HCT116 (cell line): ENCODE measurements around the gene RNF208. TPM values are rescaled to one million over a fixed set of nuclear protein-coding genes. Genes with fewer than 3 reads are reported as not detected.
A peak's percentile ranks its signal among the peaks of the same experiment; 100 is the strongest.

Source experiments
- ATAC-seq: fragments of 200-7000 bp; cut with Tn5 transposase; 2 replicates; pipeline ENCODE4 v1.9.1; 2020; ENCODE audit warnings: mild to moderate bottlenecking, moderate library complexity
- BruUV-seq: library from RNA; stranded (reverse); fragments of 400-500 nt; replicated peaks from 2 replicates; lab custom pipeline; 2021; lab: Mats Ljungman, UMichigan
- CTCF ChIA-PET: fragments of 300-600 bp; sonication (Branson Sonifier 250); formaldehyde crosslinking; loops from one replicate; lab custom pipeline; 2021; ENCODE audit warnings: antibody characterized with exemption; lab: Charles Lee
- POLR2A ChIA-PET: fragments of 300-600, 350-600 bp; sonication (Branson Sonifier 250); formaldehyde crosslinking; loops from one replicate; lab custom pipeline; 2021; ENCODE audit warnings: antibody characterized with exemption; lab: Charles Lee
- RAD21 ChIA-PET, 2 experiments: fragments of 300-600 bp; sonication (Branson Sonifier 250); formaldehyde crosslinking; loops; one replicate each; lab custom pipeline; 2023; ENCODE audit warnings: low total read pairs in 2 of 2; ENCODE audit not compliant: uncharacterized antibody in 2 of 2, unreplicated experiment in 2 of 2, low non-redundant PET in 1 of 2; lab: Charles Lee
- DNase-seq: peaks from one replicate; pipeline ENCODE4 v3.0.0-alpha.2; 2010; ENCODE audit warnings: low read depth, low spot score
- H2AFZ ChIP-seq: fragments of 200-600 bp; shearing (Covaris generic), sonication (generic); 2 replicates; pipeline ENCODE4 v1.6.1; 2017; ENCODE audit warnings: low read depth, mixed run types, mixed read lengths, antibody characterized with exemption, low read length; ENCODE audit not compliant: poor library complexity, severe bottlenecking
- H3K27ac ChIP-seq: 2 replicates; pipeline ENCODE4 v1.5.1; 2012; ENCODE audit warnings: low read depth, low read length
- H3K27me3 ChIP-seq: fragments of 200-600 bp; sonication (generic); 2 replicates; pipeline ENCODE4 v1.6.1; 2016; ENCODE audit warnings: mixed run types, low read length, mixed read lengths; ENCODE audit not compliant: insufficient read depth
- H3K36me3 ChIP-seq, 2 experiments: fragments of 200-500 bp in 1 of 2; fragments of 200-600 bp in 1 of 2; sonication (Bioruptor generic) in 1 of 2; sonication (generic) in 1 of 2; 2 replicates each; pipeline versions ENCODE4 v1.5.1 to v1.6.1; 2014 to 2016; ENCODE audit warnings: low read length in 2 of 2, inconsistent platforms in 1 of 2, mixed read lengths in 1 of 2, mixed run types in 1 of 2; ENCODE audit not compliant: insufficient read depth in 2 of 2, control insufficient read depth in 1 of 2
- H3K4me1 ChIP-seq, 2 experiments: fragments of 200-600 bp in 1 of 2; sonication (generic) in 1 of 2; 2 replicates each; pipeline versions ENCODE4 v1.5.1 to v1.6.1; 2012 to 2017; ENCODE audit warnings: low read length in 2 of 2, inconsistent platforms in 1 of 2, mild to moderate bottlenecking in 1 of 2, mixed read lengths in 1 of 2, mixed run types in 1 of 2, moderate library complexity in 1 of 2; ENCODE audit not compliant: insufficient read depth in 2 of 2, control insufficient read depth in 1 of 2
- H3K4me2 ChIP-seq: fragments of 200-600 bp; sonication (generic); 2 replicates; pipeline ENCODE4 v1.6.1; 2017; ENCODE audit warnings: mixed run types, low read length, mixed read lengths
- H3K4me3 ChIP-seq, 2 experiments: fragments of 200-600 bp in 1 of 2; sonication (generic) in 1 of 2; replicated peaks in 1 of 2; 2 replicates each; pipeline ENCODE4 v1.5.1; 2011 to 2016; ENCODE audit warnings: low read length in 2 of 2, control low read depth in 1 of 2, low read depth in 1 of 2, mild to moderate bottlenecking in 1 of 2, mixed read lengths in 1 of 2, mixed run types in 1 of 2
- H3K79me2 ChIP-seq: fragments of 200-600 bp; sonication (generic); 2 replicates; pipeline ENCODE4 v1.6.1; 2017; ENCODE audit warnings: mild to moderate bottlenecking, mixed run types, low read length, moderate library complexity, mixed read lengths; ENCODE audit not compliant: insufficient read depth
- H3K9ac ChIP-seq: fragments of 200-600 bp; sonication (generic); 2 replicates; pipeline ENCODE4 v1.6.1; 2016; ENCODE audit warnings: low read length, mixed read lengths
- H3K9me2 ChIP-seq: fragments of 200-600 bp; sonication (generic), shearing (Covaris generic); 2 replicates; pipeline ENCODE4 v1.6.1; 2017; ENCODE audit warnings: mixed run types, mild to moderate bottlenecking, moderate library complexity; ENCODE audit not compliant: insufficient read depth
- H3K9me3 ChIP-seq, 2 experiments: fragments of 200-500 bp in 1 of 2; fragments of 200-600 bp in 1 of 2; sonication (Bioruptor generic) in 1 of 2; sonication (generic) in 1 of 2; 2 replicates each; pipeline ENCODE4 v1.6.1; 2014 to 2017; ENCODE audit warnings: low read length in 2 of 2, mixed read lengths in 2 of 2, inconsistent platforms in 1 of 2, low read depth in 1 of 2, mild to moderate bottlenecking in 1 of 2, mixed run types in 1 of 2, moderate library complexity in 1 of 2; ENCODE audit not compliant: control insufficient read depth in 1 of 2, insufficient read depth in 1 of 2
- H4K20me1 ChIP-seq: fragments of 200-600 bp; sonication (generic), shearing (Covaris generic); 2 replicates; pipeline ENCODE4 v1.6.1; 2017; ENCODE audit warnings: mixed run types, mild to moderate bottlenecking, moderate library complexity; ENCODE audit not compliant: insufficient read depth
- CBX3 ChIP-seq: IDR thresholded peaks from 2 replicates; pipeline ENCODE4 v1.6.1; 2012; ENCODE audit warnings: low read depth
- CEBPB ChIP-seq: IDR thresholded peaks from 2 replicates; pipeline ENCODE4 v1.6.1; 2012; ENCODE audit warnings: low read depth
- EGR1 ChIP-seq: IDR thresholded peaks from 2 replicates; pipeline ENCODE4 v1.6.1; 2012; ENCODE audit warnings: low read depth
- ELF1 ChIP-seq: IDR thresholded peaks from 2 replicates; pipeline ENCODE4 v1.6.1; 2012; ENCODE audit warnings: low read depth, borderline replicate concordance
- EZH2 ChIP-seq: fragments of 200-600 bp; sonication (generic); IDR thresholded peaks from 2 replicates; pipeline ENCODE4 v1.6.1; 2017; ENCODE audit warnings: antibody characterized with exemption, mixed run types
- EZH2phosphoT487 ChIP-seq: fragments of 200-600 bp; IDR thresholded peaks from 2 replicates; pipeline ENCODE4 v1.6.1; 2018; ENCODE audit warnings: antibody characterized with exemption, borderline replicate concordance
- FOSL1 ChIP-seq: IDR thresholded peaks from 2 replicates; pipeline ENCODE4 v1.6.1; 2012; ENCODE audit warnings: low read depth
- JUND ChIP-seq: IDR thresholded peaks from 2 replicates; pipeline ENCODE4 v1.6.1; 2012
- POLR2A ChIP-seq: IDR thresholded peaks from 2 replicates; pipeline ENCODE4 v1.7.0; 2011; ENCODE audit warnings: borderline replicate concordance; ENCODE audit not compliant: insufficient read depth, insufficient read length; ENCODE audit errors: extremely low read depth
- POLR2AphosphoS5 ChIP-seq: IDR thresholded peaks from 2 replicates; pipeline ENCODE4 v1.6.1; 2011; ENCODE audit warnings: mild to moderate bottlenecking, low read depth, low read length, moderate library complexity
- SIN3A ChIP-seq: IDR thresholded peaks from 2 replicates; pipeline ENCODE4 v1.6.1; 2012; ENCODE audit warnings: low read depth
- SP1 ChIP-seq: IDR thresholded peaks from 2 replicates; pipeline ENCODE4 v1.6.1; 2012; ENCODE audit warnings: low read depth
- SRF ChIP-seq: IDR thresholded peaks from 2 replicates; pipeline ENCODE4 v1.6.1; 2012; ENCODE audit warnings: low read depth
- TCF7L2 ChIP-seq: IDR thresholded peaks from 2 replicates; pipeline ENCODE4 v1.7.0; 2011; ENCODE audit warnings: borderline replicate concordance, inconsistent platforms; ENCODE audit not compliant: insufficient read depth, insufficient read length; ENCODE audit errors: extremely low read depth
- YY1 ChIP-seq: IDR thresholded peaks from 2 replicates; pipeline ENCODE4 v1.6.1; 2011; ENCODE audit warnings: low read length, low read depth, moderate library complexity, mild to moderate bottlenecking; ENCODE audit not compliant: insufficient replicate concordance; ENCODE audit errors: extremely low read depth
- ZFX ChIP-seq: fragments of 450-650 bp; IDR thresholded peaks from 2 replicates; pipeline ENCODE4 v1.6.1; 2017
- intact Hi-C: fragments of 100-400 bp; cut with micrococcal nuclease; formaldehyde crosslinking; loops from 2 replicates; pipeline ENCODE4 v1.10.0; 2022
- total RNA-seq: library from RNA; stranded (reverse); gene quantifications from one replicate; pipeline ENCODE4 v1.2.1, GENCODE V29; 2021; ENCODE audit not compliant: unreplicated experiment
- TF ChIP-seq, protein P1 (sequence below): IDR thresholded peaks from 2 replicates; pipeline ENCODE4 v1.6.1; 2012
- TF ChIP-seq, protein P2 (sequence below): IDR thresholded peaks from 2 replicates; pipeline ENCODE4 v1.6.1; 2012
- TF ChIP-seq, protein P3 (sequence below): IDR thresholded peaks from 2 replicates; pipeline ENCODE4 v1.6.1; 2012; ENCODE audit warnings: low read depth

Gene RNF208
- total RNA-seq, 1 experiment from 2014 or later: 26.1 TPM

DNA sequence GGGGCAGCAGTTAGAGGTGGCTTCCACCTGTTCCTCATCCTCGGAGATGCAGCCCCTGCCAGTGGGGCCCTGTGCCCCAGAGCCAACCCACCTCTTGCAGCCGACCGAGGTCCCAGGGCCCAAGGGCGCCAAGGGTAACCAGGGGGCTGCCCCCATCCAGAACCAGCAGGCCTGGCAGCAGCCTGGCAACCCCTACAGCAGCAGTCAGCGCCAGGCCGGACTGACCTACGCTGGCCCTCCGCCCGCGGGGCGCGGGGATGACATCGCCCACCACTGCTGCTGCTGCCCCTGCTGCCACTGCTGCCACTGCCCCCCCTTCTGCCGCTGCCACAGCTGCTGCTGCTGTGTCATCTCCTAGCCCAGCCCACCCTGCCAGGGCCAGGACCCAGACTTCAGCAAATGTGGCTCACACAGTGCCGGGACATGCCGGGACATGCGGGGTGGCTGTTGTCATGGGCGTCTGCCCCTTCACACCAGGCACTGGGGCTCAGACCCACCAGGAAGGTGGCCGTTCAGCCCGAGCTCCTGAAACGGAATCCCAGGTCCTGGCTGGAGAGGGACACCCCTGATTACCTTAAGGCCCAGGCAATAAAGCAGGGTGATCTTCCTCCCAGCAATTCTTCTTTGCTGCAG, 3.8 kb upstream of the RNF208 start:
- RAD21 ChIA-PET: interaction anchor here (1.8 to 1.9 kb wide), 2 partner anchors 37 kb away, joined by 7 to 9 read pairs; partner anchors contain the start of genes ANAPC2 (in 2 of the 2) and SSNA1 (in 2 of the 2)
- BruUV-seq: no TSS peak
- H3K4me1 ChIP-seq: peaks cover 44 to 72% of the 10 kb centered on the region in 2 experiments
- no peaks in the 10 kb centered on the region for H4K20me1 ChIP-seq
- H3K9me2 ChIP-seq: no peaks in the 10 kb centered on the region
- H3K27ac ChIP-seq: peak overlapping the region; percentile 88
- no peaks in the 10 kb centered on the region for H3K79me2 ChIP-seq
- no peaks in the 10 kb centered on the region for H3K27me3 ChIP-seq
- ATAC-seq (no peak), DNase-seq (no peak)
- H3K9ac ChIP-seq: peak overlapping the region; percentile 97
- peak overlapping the region; percentile 99 for H3K4me2 ChIP-seq
- POLR2A ChIA-PET: interaction anchor here (1.1 to 2.5 kb wide), 6 partner anchors 9 to 63 kb away, joined by 3 to 16 read pairs (median 6); partner anchors contain the start of genes ANAPC2, SSNA1, TPRN and TUBB4B
- no peak overlapping the region for H3K4me3 ChIP-seq
- H2AFZ ChIP-seq: no peak overlapping the region
- no peaks in the 10 kb centered on the region for H3K9me3 ChIP-seq
- no peaks in the 10 kb centered on the region for H3K36me3 ChIP-seq
- no peak for TF ChIP-seq EGR1
- TF ChIP-seq EZH2phosphoT487: no peak
- no peak for TF ChIP-seq SIN3A
- TF ChIP-seq SP1: no peak
- TF ChIP-seq, protein P1, sequence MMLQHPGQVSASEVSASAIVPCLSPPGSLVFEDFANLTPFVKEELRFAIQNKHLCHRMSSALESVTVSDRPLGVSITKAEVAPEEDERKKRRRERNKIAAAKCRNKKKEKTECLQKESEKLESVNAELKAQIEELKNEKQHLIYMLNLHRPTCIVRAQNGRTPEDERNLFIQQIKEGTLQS: no peak
- no peak for TF ChIP-seq SRF
- no peak for TF ChIP-seq YY1
- no peak for TF ChIP-seq POLR2AphosphoS5
- TF ChIP-seq FOSL1: no peak
- no peak for TF ChIP-seq EZH2
- no peak for TF ChIP-seq ELF1
- no peak for TF ChIP-seq TCF7L2
- TF ChIP-seq ZFX: no peak
- TF ChIP-seq, protein P2, sequence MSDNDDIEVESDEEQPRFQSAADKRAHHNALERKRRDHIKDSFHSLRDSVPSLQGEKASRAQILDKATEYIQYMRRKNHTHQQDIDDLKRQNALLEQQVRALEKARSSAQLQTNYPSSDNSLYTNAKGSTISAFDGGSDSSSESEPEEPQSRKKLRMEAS: no peak
- TF ChIP-seq CEBPB: no peak
- TF ChIP-seq JUND: no peak
- TF ChIP-seq, protein P3, sequence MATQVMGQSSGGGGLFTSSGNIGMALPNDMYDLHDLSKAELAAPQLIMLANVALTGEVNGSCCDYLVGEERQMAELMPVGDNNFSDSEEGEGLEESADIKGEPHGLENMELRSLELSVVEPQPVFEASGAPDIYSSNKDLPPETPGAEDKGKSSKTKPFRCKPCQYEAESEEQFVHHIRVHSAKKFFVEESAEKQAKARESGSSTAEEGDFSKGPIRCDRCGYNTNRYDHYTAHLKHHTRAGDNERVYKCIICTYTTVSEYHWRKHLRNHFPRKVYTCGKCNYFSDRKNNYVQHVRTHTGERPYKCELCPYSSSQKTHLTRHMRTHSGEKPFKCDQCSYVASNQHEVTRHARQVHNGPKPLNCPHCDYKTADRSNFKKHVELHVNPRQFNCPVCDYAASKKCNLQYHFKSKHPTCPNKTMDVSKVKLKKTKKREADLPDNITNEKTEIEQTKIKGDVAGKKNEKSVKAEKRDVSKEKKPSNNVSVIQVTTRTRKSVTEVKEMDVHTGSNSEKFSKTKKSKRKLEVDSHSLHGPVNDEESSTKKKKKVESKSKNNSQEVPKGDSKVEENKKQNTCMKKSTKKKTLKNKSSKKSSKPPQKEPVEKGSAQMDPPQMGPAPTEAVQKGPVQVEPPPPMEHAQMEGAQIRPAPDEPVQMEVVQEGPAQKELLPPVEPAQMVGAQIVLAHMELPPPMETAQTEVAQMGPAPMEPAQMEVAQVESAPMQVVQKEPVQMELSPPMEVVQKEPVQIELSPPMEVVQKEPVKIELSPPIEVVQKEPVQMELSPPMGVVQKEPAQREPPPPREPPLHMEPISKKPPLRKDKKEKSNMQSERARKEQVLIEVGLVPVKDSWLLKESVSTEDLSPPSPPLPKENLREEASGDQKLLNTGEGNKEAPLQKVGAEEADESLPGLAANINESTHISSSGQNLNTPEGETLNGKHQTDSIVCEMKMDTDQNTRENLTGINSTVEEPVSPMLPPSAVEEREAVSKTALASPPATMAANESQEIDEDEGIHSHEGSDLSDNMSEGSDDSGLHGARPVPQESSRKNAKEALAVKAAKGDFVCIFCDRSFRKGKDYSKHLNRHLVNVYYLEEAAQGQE: no peak
- TF ChIP-seq CBX3: no peak
- TF ChIP-seq POLR2A: no peak
- intact Hi-C loops: loop anchor here (5.0 to 10.0 kb wide), 3 partner anchors 39 to 441 kb away; partner anchors contain the start of genes ANAPC2, NPDC1 and SSNA1
- CTCF ChIA-PET: interaction anchor here (1.2 to 4.7 kb wide), 6 partner anchors 12 to 197 kb away, joined by 4 to 43 read pairs (median 14); partner anchors contain the start of genes ANAPC2 and SSNA1
